Activated T-cell treated with anti-CD3 and anti-CD28 coated beads for 24 hours (primary cell): Measurements from ENCODE around the gene KIF5C.

ENCODE experiments used
- DNase-seq: peaks from one replicate; pipeline ENCODE4 v3.0.0-alpha.2; 2020; ENCODE audit warnings: low read depth

Gene KIF5C

GRCh38 chr2:148926291-148926961 is 51.4 kb downstream of the KIF5C start:
- DNase-seq, result peak; percentile 38

DNA sequence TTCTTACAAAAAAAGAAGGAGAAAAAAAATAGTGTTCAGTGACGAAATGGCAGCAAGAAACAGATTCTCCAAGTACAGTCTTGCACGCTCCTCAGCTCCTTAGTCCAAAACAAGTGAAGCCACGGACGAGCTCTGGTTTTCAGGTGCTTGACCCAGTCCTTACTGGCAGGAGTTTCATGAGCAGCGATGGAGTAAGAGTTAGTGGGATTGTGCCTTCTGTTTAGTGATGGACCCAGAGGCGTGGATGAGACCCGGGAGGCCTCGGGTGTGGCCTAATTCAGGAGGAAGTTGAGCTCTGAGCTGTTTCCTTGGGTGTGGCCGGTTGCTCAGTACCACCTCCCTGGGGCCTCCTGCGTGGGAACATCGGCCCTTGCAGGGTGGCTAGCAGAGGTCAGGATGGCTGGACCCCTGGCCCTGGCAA is 52.0 kb downstream of the KIF5C start:
- DNase-seq, result peak; percentile 4

- DNase-seq, result no peak
Observed at GRCh38 chr2:148928395-148928794, 53.4 kb downstream of the KIF5C start.

- no peak for DNase-seq
Observed at GRCh38 chr2:148930046-148930775, 55.2 kb downstream of the KIF5C start.

DNA sequence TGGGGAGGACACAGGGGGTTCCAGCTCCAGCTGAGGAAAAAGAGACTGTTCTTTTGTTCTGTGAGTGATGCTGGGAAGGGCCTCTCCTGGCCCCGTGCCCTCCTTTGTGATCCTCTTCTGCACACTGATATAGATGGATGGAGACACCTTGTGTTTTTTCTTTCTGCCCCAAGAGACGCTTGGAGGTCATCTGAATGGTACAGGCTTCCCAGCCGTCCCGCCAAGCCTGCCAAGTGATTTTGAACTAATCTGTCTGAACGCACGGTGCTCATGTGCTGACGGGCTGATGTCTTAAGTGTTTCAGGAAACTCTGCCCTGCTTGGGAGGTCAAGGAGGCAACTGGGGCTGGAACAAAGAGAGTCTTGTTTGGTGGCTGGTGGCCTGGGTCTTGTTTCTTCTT is 57.5 kb downstream of the KIF5C start:
- no peak for DNase-seq

DNA sequence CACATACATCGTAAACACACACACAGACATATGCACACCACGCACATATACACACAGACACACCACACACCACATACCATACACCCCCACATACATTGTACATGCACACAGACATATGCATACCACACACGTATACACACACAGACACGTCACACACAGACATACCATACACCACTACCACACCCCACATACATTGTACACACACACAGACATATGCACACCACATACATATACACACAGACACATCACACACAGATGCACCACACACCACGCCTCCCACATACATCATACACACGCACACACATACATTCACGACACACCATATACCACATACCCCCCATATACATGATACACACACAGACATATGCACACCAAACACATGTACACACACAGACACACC is 58.4 kb downstream of the KIF5C start:
- no peak for DNase-seq

DNA sequence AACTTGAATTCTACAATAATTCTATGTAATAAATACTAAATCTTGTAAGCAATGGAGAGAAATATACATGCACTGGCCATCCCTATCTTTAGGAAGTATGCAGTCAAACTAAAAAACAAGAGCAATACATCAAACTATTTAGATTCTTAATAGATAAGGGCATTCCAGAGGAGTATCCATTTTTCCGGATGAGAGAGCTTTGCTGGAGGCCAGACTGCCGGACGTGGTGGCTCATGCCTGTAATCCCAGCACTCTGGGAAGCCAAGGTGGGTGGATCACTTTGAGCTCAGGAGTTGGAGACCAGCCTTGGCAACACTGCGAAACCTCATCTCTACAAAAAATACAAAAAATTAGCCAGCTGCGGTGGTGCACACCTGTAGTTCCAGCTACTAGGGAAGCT is 60.8 kb downstream of the KIF5C start:
- DNase-seq, result no peak

DNA sequence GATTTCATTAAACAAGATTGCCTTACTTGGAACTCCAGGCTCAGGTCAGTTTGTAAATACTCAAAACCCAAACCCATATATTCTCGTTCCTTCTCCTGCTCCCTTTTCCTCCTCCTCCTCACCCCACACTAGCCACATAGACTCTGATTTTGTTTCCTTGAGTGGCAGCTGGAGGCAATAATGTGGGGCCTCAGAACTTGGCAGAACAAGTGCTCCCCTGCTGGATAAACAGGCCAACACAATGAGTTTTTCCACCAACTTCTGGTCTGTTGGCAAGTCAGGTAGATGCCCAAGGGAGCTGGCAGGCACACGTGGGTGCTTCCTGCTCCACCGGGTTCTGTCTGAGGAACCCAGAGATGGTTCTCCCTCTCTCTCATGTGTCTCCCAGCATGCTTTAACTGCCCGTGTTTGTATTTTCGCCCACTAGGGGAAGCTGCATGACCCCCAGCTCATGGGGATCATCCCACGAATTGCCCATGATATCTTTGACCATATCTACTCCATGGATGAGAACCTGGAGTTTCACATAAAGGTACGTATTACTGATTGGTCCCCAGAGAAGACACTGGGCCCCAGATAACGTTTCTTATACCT is 61.9 kb downstream of the KIF5C start:
- no peak for DNase-seq

DNA sequence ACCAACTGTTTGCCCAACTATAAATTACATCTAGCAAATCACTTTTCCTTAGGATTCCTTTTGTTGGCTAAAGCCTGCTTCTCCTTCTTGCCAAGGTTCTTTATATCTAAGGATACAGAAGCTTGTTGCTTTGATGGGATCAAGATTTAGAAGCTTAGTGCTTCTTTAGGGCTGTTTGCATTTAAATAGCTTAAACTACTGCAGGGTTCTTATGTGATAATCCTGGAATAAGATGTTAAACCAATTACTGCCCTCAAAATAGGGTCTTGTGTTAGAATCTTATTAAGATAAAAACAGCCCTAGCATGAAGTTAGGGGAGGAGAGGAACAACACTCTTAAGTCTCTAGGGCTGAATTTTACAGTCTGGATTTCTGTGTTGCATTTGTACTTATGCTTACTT is 64.2 kb downstream of the KIF5C start:
- DNase-seq, result no peak

GRCh38 chr2:148943097-148943496 is 68.1 kb downstream of the KIF5C start:
- no peak for DNase-seq

- no peak for DNase-seq
Observed at GRCh38 chr2:148944536-148944935, 69.5 kb downstream of the KIF5C start.

- no peak for DNase-seq
Observed at GRCh38 chr2:148947299-148947698, 72.3 kb downstream of the KIF5C start.

DNA sequence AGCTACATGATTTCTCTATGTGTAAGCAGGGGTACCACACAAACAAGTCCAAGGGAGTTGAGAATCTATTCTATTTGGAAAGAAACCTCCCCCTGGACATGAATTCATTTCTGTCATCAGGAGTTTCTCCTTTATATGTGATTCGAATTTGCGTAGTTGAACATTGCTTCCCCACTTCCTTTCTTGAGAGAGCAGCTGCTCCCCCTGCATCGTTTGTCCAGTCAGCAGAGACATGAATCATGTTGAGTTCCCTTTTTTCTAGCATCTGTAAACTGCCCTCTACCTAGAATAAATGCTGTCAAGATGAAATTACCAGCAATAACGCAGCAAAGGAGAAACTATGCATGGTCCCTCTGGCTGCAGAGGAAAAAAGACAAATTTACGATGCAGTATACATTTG is 73.8 kb downstream of the KIF5C start:
- DNase-seq, result no peak

DNA sequence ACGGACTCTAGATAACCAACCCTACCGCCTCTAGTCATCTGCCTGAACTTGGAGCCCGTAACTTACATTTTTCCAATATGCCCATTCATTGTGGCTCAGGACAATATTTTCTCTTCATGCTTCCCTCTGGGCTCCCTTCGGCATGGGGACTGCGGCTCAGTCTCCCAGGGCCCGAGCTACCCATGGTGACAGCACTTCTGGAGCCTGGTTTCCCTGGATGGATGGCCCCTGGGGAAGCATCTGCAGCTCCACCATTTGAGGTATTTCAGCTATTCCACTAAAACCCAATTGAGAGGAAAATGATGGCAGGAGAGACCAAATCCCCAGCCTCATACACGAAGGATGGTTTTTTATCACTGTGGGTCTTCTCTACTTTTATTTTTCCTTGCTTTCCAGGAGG is 74.3 kb downstream of the KIF5C start:
- DNase-seq, result no peak

GRCh38 chr2:148952621-148953020 is 77.6 kb downstream of the KIF5C start:
- DNase-seq, result no peak

GRCh38 chr2:148953426-148953825 is 78.4 kb downstream of the KIF5C start:
- no peak for DNase-seq

- DNase-seq, result no peak
Observed at GRCh38 chr2:148954536-148954935, 79.5 kb downstream of the KIF5C start.

- no peak for DNase-seq
Observed at GRCh38 chr2:148955798-148956197, 80.8 kb downstream of the KIF5C start.

DNA sequence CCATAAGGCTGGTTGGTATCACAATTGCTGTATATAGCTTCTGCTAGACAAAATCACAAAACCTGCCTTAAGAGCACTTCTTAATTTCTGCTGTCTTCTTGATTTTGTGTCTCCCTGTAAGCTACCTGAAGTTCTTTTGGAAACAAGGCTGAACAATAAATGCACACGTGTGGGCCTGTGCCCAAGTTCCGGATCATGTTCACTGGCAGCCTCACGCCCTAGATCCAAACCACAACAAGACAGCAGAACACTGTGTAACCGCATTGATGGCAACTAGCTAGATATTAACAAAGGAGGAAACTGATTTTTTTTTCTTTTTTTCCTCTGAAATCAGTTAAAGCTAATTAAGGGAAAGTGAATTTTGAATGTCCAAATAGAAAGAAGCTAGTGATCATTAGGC is 82.0 kb downstream of the KIF5C start:
- DNase-seq, result no peak

DNA sequence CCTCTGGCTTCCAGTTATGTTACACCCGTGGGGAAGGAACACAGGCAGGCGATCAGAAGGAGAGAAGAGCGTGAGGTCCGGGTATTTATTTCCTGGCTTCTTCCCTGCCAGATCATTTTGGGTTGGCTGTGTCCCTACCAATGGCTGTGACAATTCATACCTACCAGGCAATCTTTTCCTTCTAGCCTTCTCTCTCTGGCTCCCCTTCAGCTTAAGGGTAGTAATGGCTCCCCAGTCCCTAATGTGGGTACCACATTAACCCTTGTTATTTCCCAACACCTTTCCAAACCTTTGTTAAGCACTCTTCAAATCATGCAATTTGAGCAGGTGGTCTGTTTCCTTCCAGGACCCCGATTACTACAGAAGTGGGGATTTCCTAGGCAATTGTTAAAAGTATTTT is 84.7 kb downstream of the KIF5C start:
- no peak for DNase-seq

- no peak for DNase-seq
Observed at GRCh38 chr2:148960483-148960882, 85.5 kb downstream of the KIF5C start.

GRCh38 chr2:148963461-148963860 is 88.4 kb downstream of the KIF5C start:
- no peak for DNase-seq

DNA sequence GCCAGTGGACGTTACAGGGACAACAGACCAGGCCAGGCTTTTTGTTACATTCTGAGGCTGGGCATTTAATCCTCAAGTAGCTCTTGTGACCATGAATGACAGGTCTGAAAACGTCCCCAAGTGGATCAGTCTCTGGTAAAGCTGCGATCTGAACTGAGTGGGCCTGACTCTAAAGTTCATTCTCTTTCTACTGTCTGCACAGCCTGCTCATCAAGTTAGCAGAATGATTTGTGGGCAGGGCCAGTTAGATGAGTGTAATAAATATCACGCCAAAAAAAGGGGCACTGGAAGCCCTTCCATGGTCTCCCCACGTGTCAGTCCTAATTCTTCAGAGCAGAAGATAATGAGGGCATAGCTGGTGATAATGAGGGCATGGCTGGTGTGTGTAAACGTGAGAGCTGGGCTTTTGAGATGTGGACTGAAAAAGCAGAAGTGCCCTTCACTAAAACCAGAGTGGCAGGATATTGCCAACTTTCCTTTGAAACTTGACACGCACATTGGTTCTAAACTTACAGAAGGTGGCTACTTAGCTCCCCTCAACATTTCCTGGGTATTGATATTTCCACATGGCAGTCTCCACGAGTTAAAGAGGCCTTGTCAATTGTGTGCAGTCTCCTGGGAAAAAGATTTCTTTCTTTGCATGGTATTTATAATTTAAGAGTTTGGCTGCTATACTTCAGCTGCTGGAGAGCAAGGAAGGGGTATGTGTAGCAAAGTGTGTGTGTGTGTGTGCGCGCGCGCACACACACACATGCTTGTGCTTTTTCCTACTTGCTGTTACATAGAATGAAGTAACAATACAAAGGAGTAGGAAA is 90.8 kb downstream of the KIF5C start:
- no peak for DNase-seq
